SK-N-SH (cell line): ENCODE results near the gene SSNA1. TPM values are rescaled to one million over a fixed set of nuclear protein-coding genes. Genes with fewer than 3 reads are reported as not detected.
A peak's percentile ranks its signal among the peaks of the same experiment; 100 is the strongest.

Experiments
- CTCF ChIA-PET: fragments of 300-600, 350-600 bp; formaldehyde crosslinking; extraction: SDS; loops from one replicate; lab custom pipeline; 2021; lab: Yijun Ruan, JAX
- POLR2A ChIA-PET: fragments of 350-600 bp; sonication (Branson Sonifier 250); formaldehyde crosslinking; extraction: SDS; loops from one replicate; lab custom pipeline; 2020; ENCODE audit warnings: antibody characterized with exemption, inconsistent platforms; lab: Yijun Ruan, JAX
- DNase-seq: peaks from one replicate; pipeline ENCODE4 v3.0.0; 2012
- H2AFZ ChIP-seq: fragments of 200-600 bp; sonication (generic); 2 replicates; pipeline ENCODE4 v1.8.1; 2016; ENCODE audit warnings: antibody characterized with exemption, mild to moderate bottlenecking, low read depth
- H3F3A ChIP-seq: fragments of 200-600 bp; sonication (generic); replicated peaks from 2 replicates; pipeline ENCODE3; 2016; ENCODE audit warnings: antibody characterized with exemption, mild to moderate bottlenecking; ENCODE audit not compliant: insufficient read depth
- H3K27ac ChIP-seq, 2 experiments: fragments of 200-500 bp in 1 of 2; fragments of 200-600 bp in 1 of 2; sonication (Bioruptor generic) in 1 of 2; sonication (generic), shearing (Covaris generic) in 1 of 2; 2 replicates each; pipeline versions ENCODE4 v1.5.1 to v1.6.1; 2014 to 2016; ENCODE audit warnings: low read depth in 2 of 2, inconsistent platforms in 1 of 2, low read length in 1 of 2, mild to moderate bottlenecking in 1 of 2, mixed read lengths in 1 of 2
- H3K27me3 ChIP-seq: fragments of 200-600 bp; sonication (generic), shearing (Covaris generic); 2 replicates; pipeline ENCODE4 v1.6.1; 2016; ENCODE audit warnings: mixed run types; ENCODE audit not compliant: insufficient read depth
- H3K36me3 ChIP-seq, 2 experiments: fragments of 200-500 bp in 1 of 2; fragments of 200-600 bp in 1 of 2; sonication (Bioruptor generic) in 1 of 2; sonication (generic) in 1 of 2; replicated peaks in 1 of 2; 2 replicates each; pipeline versions ENCODE3 to v1.5.1; 2014 to 2016; ENCODE audit warnings: low read length in 1 of 2, mild to moderate bottlenecking in 1 of 2; ENCODE audit not compliant: insufficient read depth in 2 of 2, control insufficient read depth in 1 of 2
- H3K4me1 ChIP-seq, 2 experiments: fragments of 200-500 bp in 1 of 2; fragments of 200-600 bp in 1 of 2; sonication (Bioruptor generic) in 1 of 2; sonication (generic), shearing (Covaris generic) in 1 of 2; 2 replicates each; pipeline versions ENCODE4 v1.5.1 to v1.6.1; 2014 to 2016; ENCODE audit warnings: low read depth in 1 of 2, low read length in 1 of 2, mixed run types in 1 of 2; ENCODE audit not compliant: insufficient read depth in 2 of 2, control insufficient read depth in 1 of 2
- H3K4me2 ChIP-seq: fragments of 200-600 bp; sonication (generic), shearing (Covaris generic); 2 replicates; pipeline ENCODE4 v1.6.1; 2017; ENCODE audit warnings: mixed run types
- H3K4me3 ChIP-seq, 2 experiments: fragments of 200-500 bp in 1 of 2; fragments of 200-600 bp in 1 of 2; sonication (Bioruptor generic) in 1 of 2; sonication (generic), shearing (Covaris generic) in 1 of 2; 2 replicates each; pipeline versions ENCODE4 v1.5.1 to v1.8.1; 2014 to 2016; ENCODE audit warnings: low read depth in 2 of 2, inconsistent platforms in 1 of 2, low read length in 1 of 2, mild to moderate bottlenecking in 1 of 2, mixed read lengths in 1 of 2, moderate library complexity in 1 of 2
- H3K79me2 ChIP-seq: fragments of 200-600 bp; sonication (generic); 2 replicates; pipeline ENCODE4 v1.8.1; 2017; ENCODE audit warnings: mild to moderate bottlenecking; ENCODE audit not compliant: insufficient read depth
- H3K9ac ChIP-seq: fragments of 200-600 bp; sonication (generic); 2 replicates; pipeline ENCODE4 v1.6.1; 2017; ENCODE audit warnings: mixed run types
- H3K9me2 ChIP-seq: fragments of 200-600 bp; sonication (generic); 2 replicates; pipeline ENCODE4 v1.6.1; 2017; ENCODE audit warnings: mixed run types
- H3K9me3 ChIP-seq: fragments of 200-600 bp; sonication (generic); 2 replicates; pipeline ENCODE4 v1.6.1; 2017; ENCODE audit warnings: mixed run types, mild to moderate bottlenecking, moderate library complexity
- H4K20me1 ChIP-seq: fragments of 200-600 bp; sonication (generic); 2 replicates; pipeline ENCODE4 v1.6.1; 2017; ENCODE audit warnings: mild to moderate bottlenecking, mixed run types; ENCODE audit not compliant: insufficient read depth
- FOXJ3 ChIP-seq: sonication (generic); formaldehyde crosslinking; IDR thresholded peaks from 2 replicates; pipeline ENCODE4 v1.5.1; 2020; ENCODE audit warnings: mild to moderate bottlenecking, missing genetic modification reagents
- FOXM1 ChIP-seq: IDR thresholded peaks from 2 replicates; pipeline ENCODE4 v1.4.0; 2012; ENCODE audit warnings: low read depth, mild to moderate bottlenecking
- IRF3 ChIP-seq: fragments of 150-350 bp; IDR thresholded peaks from 2 replicates; pipeline ENCODE4 v1.6.1; 2016; ENCODE audit warnings: mild to moderate bottlenecking, low read depth, low read length
- MEF2A ChIP-seq: IDR thresholded peaks from 2 replicates; pipeline ENCODE4 v1.4.0; 2012; ENCODE audit warnings: low read depth, borderline replicate concordance
- MXI1 ChIP-seq: IDR thresholded peaks from 2 replicates; pipeline ENCODE4 v1.6.1; 2012; ENCODE audit warnings: mild to moderate bottlenecking, low read depth, low read length, improper control_type of control experiment
- NFIC ChIP-seq: IDR thresholded peaks from 2 replicates; pipeline ENCODE4 v1.4.0; 2012; ENCODE audit warnings: borderline replicate concordance
- PBX3 ChIP-seq: IDR thresholded peaks from 2 replicates; pipeline ENCODE4; 2012
- POLR2AphosphoS5 ChIP-seq: IDR thresholded peaks from 2 replicates; pipeline ENCODE4 v1.6.1; 2012; ENCODE audit warnings: low read depth, low read length
- RAD21 ChIP-seq: IDR thresholded peaks from 2 replicates; pipeline ENCODE4 v1.6.1; 2012; ENCODE audit warnings: mild to moderate bottlenecking, low read length
- RCOR1 ChIP-seq: fragments of 150-350 bp; IDR thresholded peaks from 2 replicates; pipeline ENCODE4 v1.6.1; 2017; ENCODE audit warnings: antibody characterized with exemption, low read length
- RXRA ChIP-seq: IDR thresholded peaks from 2 replicates; pipeline ENCODE4 v1.4.0; 2012; ENCODE audit warnings: low read depth, mild to moderate bottlenecking, borderline replicate concordance
- SIN3A ChIP-seq: IDR thresholded peaks from 2 replicates; pipeline ENCODE4 v1.6.1; 2012; ENCODE audit warnings: low read depth, mild to moderate bottlenecking, low read length, moderate library complexity, borderline replicate concordance
- SMC3 ChIP-seq: IDR thresholded peaks from 2 replicates; pipeline ENCODE4 v1.6.1; 2012; ENCODE audit warnings: low read depth, low read length, improper control_type of control experiment
- TCF12 ChIP-seq: IDR thresholded peaks from 2 replicates; pipeline ENCODE4 v1.4.0; 2012
- TEAD4 ChIP-seq: IDR thresholded peaks from 2 replicates; pipeline ENCODE4 v1.4.0; 2012; ENCODE audit warnings: mild to moderate bottlenecking, borderline replicate concordance; ENCODE audit not compliant: insufficient read depth
- WGBS: methylation state at CpG from one replicate; pipeline ENCODE4 v1.1.6; 2017; ENCODE audit warnings: low lambda C conversion rate; 5-methylcytosine and 5-hydroxymethylcytosine counted together
- polyA plus RNA-seq, 3 experiments: library from polyadenylated mRNA; depleted of rRNA; stranded (reverse); fragments of >200 nt; gene quantifications; 2 replicates each; pipeline ENCODE4 v1.2.3, GENCODE V29; 2012

The SSNA1 gene
- polyA plus RNA-seq, 1 of the 3 experiments (the other 2 are of a cell fraction) = 124 TPM

- Histone ChIP-seq H3F3A (peaks cover 16% of the 10 kb centered on the region), H3K27ac (no peak overlapping the region; a peak in 1 of 4 replicates), H3K27me3 (no peaks in the 10 kb centered on the region)
- POLR2A ChIA-PET = interaction anchor here (1.1 to 1.5 kb wide), 5 partner anchors 14 to 119 kb away, joined by 3 to 8 read pairs (median 5); no protein-coding TSS in a partner anchor
- TF ChIP-seq RAD21 (no peak), FOXJ3 (CRISPR knock-in tag) (no peak), SMC3 (no peak), FOXM1 (no peak), NFIC (no peak), RCOR1 (no peak), TEAD4 (no peak), TCF12 (no peak), IRF3 (no peak), MXI1 (no peak), RXRA (no peak), PBX3 (no peak), SIN3A (no peak), MEF2A (no peak), POLR2AphosphoS5 (no peak)
- TF ChIP-seq, all 33 proteins: peak for 0
- DNase-seq = no peak
- Histone ChIP-seq H2AFZ (no peak overlapping the region), H3K9me3 (no peaks in the 10 kb centered on the region), H3K4me3 (no peak overlapping the region), H3K9me2 (no peaks in the 10 kb centered on the region), H3K4me2 (peak overlapping the region; percentile 1; the same call in 1 of the 2 replicates), H3K4me1 (peaks cover 0 to 54% of the 10 kb centered on the region in 2 experiments; a peak in 1 of 4 replicates), H3K36me3 (no peaks in the 10 kb centered on the region), H3K9ac (no peak overlapping the region), H3K79me2 (no peaks in the 10 kb centered on the region), H4K20me1 (no peaks in the 10 kb centered on the region)
- CTCF ChIA-PET = interaction anchor here (0.5 to 7.7 kb wide), 31 partner anchors 10 to 1135 kb away, joined by 3 to 95 read pairs (median 6); partner anchors contain the start of genes ANAPC2, DPP7, LRRC26 and MAN1B1
- 65% methylated on average over 11 of the region's 18 CpGs for WGBS
Measured at GRCh38 chr9:137226338-137227053, 38.0 kb downstream of the SSNA1 start.
